ENCODE results near the gene MIF. TPM values are rescaled to one million over a fixed set of nuclear protein-coding genes. Genes with fewer than 3 reads are reported as not detected.

Gene MIF
- total RNA-seq, 1 experiment from 2014 or later = 1,068 TPM

DNA sequence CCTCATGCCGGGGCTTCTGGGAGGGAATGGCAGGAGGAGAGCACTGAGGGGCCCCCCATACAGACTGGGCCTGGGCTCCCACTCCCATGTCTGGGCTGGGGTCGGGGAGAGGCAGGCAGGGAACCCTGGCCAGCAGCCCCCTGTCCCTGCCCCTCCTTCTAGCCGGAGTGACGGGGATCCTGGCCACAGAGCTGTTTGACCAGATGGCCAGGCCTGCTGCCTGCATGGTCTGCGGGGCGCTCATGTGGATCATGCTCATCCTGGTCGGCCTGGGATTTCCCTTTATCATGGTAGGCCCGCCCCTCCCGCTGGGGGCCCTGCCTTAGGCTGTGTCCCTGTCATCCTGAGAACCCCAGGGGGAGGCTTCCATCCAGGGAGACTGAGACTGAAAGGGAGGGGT, 10.0 kb upstream of the MIF start:
- Histone ChIP-seq H4K5ac (ENCODE audit: insufficient read length, low read depth, low read length) (no peak overlapping the region), H2BK12ac (ENCODE audit: insufficient read length, low read depth, low read length) (no peak overlapping the region), H2BK120ac (ENCODE audit: low read depth, low read length, poor library complexity, severe bottlenecking) (no peak overlapping the region), H3K4me2 (ENCODE audit: insufficient read depth, insufficient read length, low read length) (no peak overlapping the region), H3K4ac (ENCODE audit: low read depth, low read length) (no peak overlapping the region), H3K27ac (ENCODE audit: insufficient read length, low read depth, low read length) (no peak overlapping the region), H3K56ac (ENCODE audit: insufficient read length, low read depth, low read length) (no peak overlapping the region), H3K18ac (ENCODE audit: insufficient read length, low read depth, low read length) (no peak overlapping the region), H3K79me2 (ENCODE audit: insufficient read depth, low read length) (no peaks in the 10 kb centered on the region), H3K9me3 (ENCODE audit: control insufficient read depth, low read depth, low read length) (no peaks in the 10 kb centered on the region), H4K91ac (ENCODE audit: insufficient read length, low read depth, low read length) (no peak overlapping the region), H2BK15ac (ENCODE audit: low read depth, low read length) (no peak overlapping the region), H3K27me3 (ENCODE audit: insufficient read depth, low read length) (no peaks in the 10 kb centered on the region), H3K23me2 (ENCODE audit: insufficient read length, low read depth, low read length, poor library complexity, severe bottlenecking) (no peaks in the 10 kb centered on the region), H2BK20ac (ENCODE audit: low read depth, low read length, poor library complexity, severe bottlenecking) (no peak overlapping the region), H2AFZ (ENCODE audit: low read length) (no peak overlapping the region), H3K4me1 (ENCODE audit: insufficient read depth, low read length) (no peaks in the 10 kb centered on the region; the same call in 1 of the 2 replicates), H3K79me1 (ENCODE audit: insufficient read depth, low read depth, low read length, poor library complexity, severe bottlenecking) (no peaks in the 10 kb centered on the region), H2BK5ac (ENCODE audit: insufficient read length, low read length) (no peak overlapping the region), H3K9ac (ENCODE audit: extremely low read depth, insufficient read length, low read length) (no peak overlapping the region), H4K20me1 (ENCODE audit: control insufficient read depth, insufficient read depth, insufficient read length) (no peaks in the 10 kb centered on the region), H3T11ph (ENCODE audit: low read length) (no peak overlapping the region), H3K14ac (ENCODE audit: insufficient read depth, low read length) (no peak overlapping the region; the same call in 1 of the 2 replicates), H3K23ac (ENCODE audit: insufficient read length, low read depth, low read length) (no peak overlapping the region), H2AK5ac (ENCODE audit: insufficient read length, low read length) (no peak overlapping the region), H4K8ac (replicated peaks; ENCODE audit: insufficient read length, low read depth, low read length) (no peak overlapping the region)
- no peaks in the 10 kb centered on the region for H3K9me3 Mint-ChIP-seq
- peaks cover 2 to 3% of the 10 kb centered on the region in 2 experiments; a peak in 2 of 4 replicates for H3K4me1 Mint-ChIP-seq
- WGBS (ENCODE audit: extremely low coverage, insufficient read length, low lambda C conversion rate) = no CpG with 5 or more reads among the region's 9 CpGs
- H3K36me3 Mint-ChIP-seq (ENCODE audit: insufficient read depth in 1 of 3, low read depth in 3 of 3) = peaks cover 2 to 10% (median 5%) of the 10 kb centered on the region in 3 experiments; a peak in 3 of 7 replicates
- no peak overlapping the region for H3K27ac Mint-ChIP-seq
- no peaks in the 10 kb centered on the region for H3K27me3 Mint-ChIP-seq (ENCODE audit: low read depth)
- no peak for DNase-seq
- no peak overlapping the region for H3K4me3 Mint-ChIP-seq
- TF ChIP-seq, protein P1, sequence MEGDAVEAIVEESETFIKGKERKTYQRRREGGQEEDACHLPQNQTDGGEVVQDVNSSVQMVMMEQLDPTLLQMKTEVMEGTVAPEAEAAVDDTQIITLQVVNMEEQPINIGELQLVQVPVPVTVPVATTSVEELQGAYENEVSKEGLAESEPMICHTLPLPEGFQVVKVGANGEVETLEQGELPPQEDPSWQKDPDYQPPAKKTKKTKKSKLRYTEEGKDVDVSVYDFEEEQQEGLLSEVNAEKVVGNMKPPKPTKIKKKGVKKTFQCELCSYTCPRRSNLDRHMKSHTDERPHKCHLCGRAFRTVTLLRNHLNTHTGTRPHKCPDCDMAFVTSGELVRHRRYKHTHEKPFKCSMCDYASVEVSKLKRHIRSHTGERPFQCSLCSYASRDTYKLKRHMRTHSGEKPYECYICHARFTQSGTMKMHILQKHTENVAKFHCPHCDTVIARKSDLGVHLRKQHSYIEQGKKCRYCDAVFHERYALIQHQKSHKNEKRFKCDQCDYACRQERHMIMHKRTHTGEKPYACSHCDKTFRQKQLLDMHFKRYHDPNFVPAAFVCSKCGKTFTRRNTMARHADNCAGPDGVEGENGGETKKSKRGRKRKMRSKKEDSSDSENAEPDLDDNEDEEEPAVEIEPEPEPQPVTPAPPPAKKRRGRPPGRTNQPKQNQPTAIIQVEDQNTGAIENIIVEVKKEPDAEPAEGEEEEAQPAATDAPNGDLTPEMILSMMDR (conservative IDR thresholded peaks at IDR 0.05) = no peak
